Endothelial cell of umbilical vein (primary cell): ENCODE measurements around the gene STMND1. TPM values are rescaled to one million over a fixed set of nuclear protein-coding genes. Genes with fewer than 3 reads are reported as not detected.

Experiments used
- BruUV-seq: library from RNA; stranded (reverse); fragments of 400-500 nt; replicated peaks from 2 replicates; lab custom pipeline; 2021; lab: Mats Ljungman, UMichigan
- CTCF ChIA-PET: fragments of 300-600, 350-600 bp; sonication (Branson Sonifier 250); formaldehyde crosslinking; loops from one replicate; lab custom pipeline; 2021; ENCODE audit warnings: antibody characterized with exemption, inconsistent platforms; lab: Charles Lee
- POLR2A ChIA-PET: fragments of 300-600, 350-600 bp; sonication (Branson Sonifier 250); formaldehyde crosslinking; loops from one replicate; lab custom pipeline; 2021; ENCODE audit warnings: antibody characterized with exemption, inconsistent platforms; lab: Charles Lee
- DNase-seq: peaks from one replicate; pipeline ENCODE4 v3.0.0-alpha.2; 2011; ENCODE audit warnings: low read depth, low spot score
- FAIRE-seq: peaks from 2 replicates; lab custom pipeline; 2011; peaks lifted over from hg19 to GRCh38; lab: Jason Lieb, UNC
- H2AFZ ChIP-seq: 2 replicates; pipeline ENCODE4 v1.6.0; 2012; ENCODE audit warnings: low read depth, low read length, control low read depth, inconsistent platforms
- H3K27ac ChIP-seq: 2 replicates; pipeline ENCODE4 v1.5.1; 2011; ENCODE audit warnings: low read depth, mild to moderate bottlenecking, control low read depth, low read length, moderate library complexity; ENCODE audit not compliant: insufficient read depth
- H3K27me3 ChIP-seq, 2 experiments: 2 replicates each; pipeline versions ENCODE4 v1.6.0 to v1.6.1; 2011; ENCODE audit warnings: low read length in 2 of 2, mixed read lengths in 1 of 2; ENCODE audit not compliant: control insufficient read depth in 2 of 2, insufficient read depth in 2 of 2
- H3K36me3 ChIP-seq, 2 experiments: 2 replicates in 1 of 2; 3 replicates in 1 of 2; pipeline ENCODE4 v1.5.1; 2011; ENCODE audit warnings: low read length in 2 of 2, mild to moderate bottlenecking in 1 of 2, moderate library complexity in 1 of 2; ENCODE audit not compliant: control insufficient read depth in 2 of 2, insufficient read depth in 2 of 2; ENCODE audit errors: extremely low read depth in 1 of 2
- H3K4me1 ChIP-seq: 3 replicates; pipeline ENCODE4 v1.5.1; 2011; ENCODE audit warnings: mild to moderate bottlenecking, low read length; ENCODE audit not compliant: control insufficient read depth, insufficient read depth; ENCODE audit errors: extremely low read depth
- H3K4me2 ChIP-seq: 2 replicates; pipeline ENCODE4 v1.6.1; 2011; ENCODE audit warnings: low read length, control low read depth, mixed read lengths; ENCODE audit not compliant: insufficient read depth
- H3K4me3 ChIP-seq, 3 experiments: fragments of 200-600 bp in 1 of 3; sonication (generic), shearing (Covaris generic) in 1 of 3; replicated peaks in 1 of 3; 2 replicates each; pipeline ENCODE4 v1.5.1; 2011 to 2016; ENCODE audit warnings: control low read depth in 3 of 3, low read length in 3 of 3, mild to moderate bottlenecking in 2 of 3, inconsistent platforms in 1 of 3, low read depth in 1 of 3, moderate library complexity in 1 of 3; ENCODE audit not compliant: insufficient read depth in 1 of 3
- H3K79me2 ChIP-seq: 2 replicates; pipeline ENCODE4 v1.6.0; 2012; ENCODE audit warnings: low read length, inconsistent platforms; ENCODE audit not compliant: control insufficient read depth, insufficient read depth
- H3K9ac ChIP-seq: replicated peaks from 2 replicates; pipeline ENCODE3; 2011; ENCODE audit warnings: low read length, control low read depth; ENCODE audit not compliant: insufficient read depth; ENCODE audit errors: extremely low read depth
- H3K9me1 ChIP-seq: replicated peaks from 3 replicates; pipeline ENCODE4 v1.6.0; 2011; ENCODE audit warnings: mild to moderate bottlenecking, low read length; ENCODE audit not compliant: control insufficient read depth, insufficient read depth; ENCODE audit errors: extremely low read depth
- H3K9me3 ChIP-seq: replicated peaks from 2 replicates; pipeline ENCODE4 v1.5.1; 2012; ENCODE audit warnings: low read length, inconsistent platforms; ENCODE audit not compliant: control insufficient read depth, insufficient read depth
- H4K20me1 ChIP-seq: replicated peaks from 2 replicates; pipeline ENCODE3; 2011; ENCODE audit warnings: mild to moderate bottlenecking, low read length; ENCODE audit not compliant: control insufficient read depth, insufficient read depth; ENCODE audit errors: extremely low read depth
- EZH2 ChIP-seq: IDR thresholded peaks from 2 replicates; pipeline ENCODE4 v1.6.1; 2012; ENCODE audit warnings: borderline replicate concordance, low read depth, mild to moderate bottlenecking, moderate library complexity, low read length, inconsistent platforms; ENCODE audit not compliant: severe bottlenecking
- FOS ChIP-seq: IDR thresholded peaks from 2 replicates; pipeline ENCODE4 v1.6.1; 2011; ENCODE audit warnings: mild to moderate bottlenecking, low read length, moderate library complexity, borderline replicate concordance; ENCODE audit not compliant: insufficient read depth
- GATA2 ChIP-seq: IDR thresholded peaks from 2 replicates; pipeline ENCODE4 v1.7.0; 2011; ENCODE audit warnings: low read depth, mild to moderate bottlenecking, moderate library complexity, mixed read lengths, low read length; ENCODE audit not compliant: insufficient read length, insufficient read depth
- JUN ChIP-seq: IDR thresholded peaks from 2 replicates; pipeline ENCODE4 v1.6.1; 2011; ENCODE audit warnings: borderline replicate concordance, low read depth; ENCODE audit not compliant: insufficient read length, insufficient read depth
- MYC ChIP-seq: IDR thresholded peaks from one replicate; pipeline ENCODE4 v1.6.1; 2011; ENCODE audit warnings: mild to moderate bottlenecking, low read depth, low read length
- POLR2A ChIP-seq: IDR thresholded peaks from 2 replicates; pipeline ENCODE4 v1.6.1; 2012; ENCODE audit warnings: low read depth, mild to moderate bottlenecking, control low read depth, low read length
- POLR2AphosphoS5 ChIP-seq: IDR thresholded peaks from 2 replicates; pipeline ENCODE4 v1.6.1; 2012; ENCODE audit warnings: low read depth, mild to moderate bottlenecking, control low read depth, low read length, moderate library complexity; ENCODE audit not compliant: insufficient read depth
- dilution Hi-C: fragments of 300-500 bp; cut with MboI; formaldehyde crosslinking; loops from one replicate; pipeline ENCODE4 v1.15.0; 2019; ENCODE audit warnings: low sequenced_read_pairs; ENCODE audit not compliant: extremely low pct_ligation_motif_present
- intact Hi-C: fragments of 100-400 bp; cut with micrococcal nuclease; formaldehyde crosslinking; loops from one replicate; pipeline ENCODE4 v1.10.0; 2022
- polyA plus RNA-seq, 4 experiments: library from polyadenylated mRNA; depleted of rRNA in 3 of 4; stranded (reverse) in 3 of 4; unstranded in 1 of 4; fragments of >200 nt; gene quantifications; 2 replicates each; pipeline versions ENCODE4 v1.2.1 to v1.2.3, GENCODE V29; 2011 to 2012; ENCODE audit warnings: missing spikeins in 1 of 4
- total RNA-seq: library from RNA; stranded (reverse); gene quantifications from 2 replicates; pipeline ENCODE4 v1.2.3, GENCODE V29; 2021
- TF ChIP-seq, protein P1 (sequence below): IDR thresholded peaks from 2 replicates; pipeline ENCODE4 v1.6.1; 2011; ENCODE audit not compliant: insufficient read depth, insufficient read length
- TF ChIP-seq, protein P2 (sequence below), 2 donors: IDR thresholded peaks; 1 replicate in 1 of 2; 2 replicates in 1 of 2; pipeline ENCODE4 v1.5.1; 2011; ENCODE audit warnings: low read length in 2 of 2, mild to moderate bottlenecking in 2 of 2, moderate library complexity in 2 of 2, control low read depth in 1 of 2, inconsistent platforms in 1 of 2, low read depth in 1 of 2; ENCODE audit not compliant: insufficient read depth in 1 of 2; ENCODE audit errors: extremely low read depth in 1 of 2

Gene STMND1
- total and polyA plus RNA-seq, 2 donors (not counting 3 experiments of a cell fraction or from before 2014, with no cell fraction given), result not detected

DNA sequence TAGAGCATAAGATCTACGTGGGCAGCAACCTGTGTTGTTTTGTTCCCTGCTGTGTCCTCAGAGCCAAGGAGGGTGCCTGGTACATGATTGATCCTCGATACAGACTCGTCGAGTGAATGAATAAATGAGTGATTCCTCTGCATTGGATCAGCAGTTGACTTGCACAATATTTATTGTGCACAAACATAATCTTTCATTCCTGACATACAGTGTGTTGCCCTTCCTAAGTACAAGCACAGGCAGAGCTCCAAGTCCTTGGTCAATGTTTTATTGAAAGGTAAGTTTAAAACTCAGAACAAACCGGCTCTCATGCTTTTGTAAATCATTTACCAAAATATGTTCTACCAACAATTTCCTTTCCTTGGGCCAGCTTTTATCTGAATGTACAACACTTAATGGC lies 57.4 kb downstream of the STMND1 start:
- Histone ChIP-seq H3K4me2 (no peak overlapping the region), H3K36me3 (no peaks in the 10 kb centered on the region), H3K27me3 (peaks cover 3 to 18% of the 10 kb centered on the region in 2 experiments), H3K9ac (no peak overlapping the region), H3K9me3 (no peaks in the 10 kb centered on the region), H3K4me1 (no peaks in the 10 kb centered on the region), H3K4me3 (no peak overlapping the region), H3K27ac (no peak overlapping the region), H2AFZ (no peak overlapping the region), H4K20me1 (no peaks in the 10 kb centered on the region), H3K79me2 (no peaks in the 10 kb centered on the region), H3K9me1 (no peaks in the 10 kb centered on the region)
- DNase-seq (no peak), FAIRE-seq (no peak)
- BruUV-seq, result no TSS peak
- intact Hi-C loops, result loop anchor here (5.0 kb wide), 1 partner anchor 658 kb away; no protein-coding TSS in a partner anchor
- CTCF ChIA-PET, result interaction anchor here (7.2 kb wide), 1 partner anchor 425 kb away, joined by 45 read pairs; no protein-coding TSS in a partner anchor
- TF ChIP-seq JUN, result no peak
- TF ChIP-seq, protein P1, sequence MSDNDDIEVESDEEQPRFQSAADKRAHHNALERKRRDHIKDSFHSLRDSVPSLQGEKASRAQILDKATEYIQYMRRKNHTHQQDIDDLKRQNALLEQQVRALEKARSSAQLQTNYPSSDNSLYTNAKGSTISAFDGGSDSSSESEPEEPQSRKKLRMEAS, result no peak
- TF ChIP-seq, protein P2, sequence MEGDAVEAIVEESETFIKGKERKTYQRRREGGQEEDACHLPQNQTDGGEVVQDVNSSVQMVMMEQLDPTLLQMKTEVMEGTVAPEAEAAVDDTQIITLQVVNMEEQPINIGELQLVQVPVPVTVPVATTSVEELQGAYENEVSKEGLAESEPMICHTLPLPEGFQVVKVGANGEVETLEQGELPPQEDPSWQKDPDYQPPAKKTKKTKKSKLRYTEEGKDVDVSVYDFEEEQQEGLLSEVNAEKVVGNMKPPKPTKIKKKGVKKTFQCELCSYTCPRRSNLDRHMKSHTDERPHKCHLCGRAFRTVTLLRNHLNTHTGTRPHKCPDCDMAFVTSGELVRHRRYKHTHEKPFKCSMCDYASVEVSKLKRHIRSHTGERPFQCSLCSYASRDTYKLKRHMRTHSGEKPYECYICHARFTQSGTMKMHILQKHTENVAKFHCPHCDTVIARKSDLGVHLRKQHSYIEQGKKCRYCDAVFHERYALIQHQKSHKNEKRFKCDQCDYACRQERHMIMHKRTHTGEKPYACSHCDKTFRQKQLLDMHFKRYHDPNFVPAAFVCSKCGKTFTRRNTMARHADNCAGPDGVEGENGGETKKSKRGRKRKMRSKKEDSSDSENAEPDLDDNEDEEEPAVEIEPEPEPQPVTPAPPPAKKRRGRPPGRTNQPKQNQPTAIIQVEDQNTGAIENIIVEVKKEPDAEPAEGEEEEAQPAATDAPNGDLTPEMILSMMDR (IDR thresholded peaks at IDR 0.05; ENCODE audit: extremely low read depth in 1 of 2, insufficient read depth in 1 of 2, low read depth in 1 of 2, low read length in 2 of 2), result no peak
- dilution Hi-C loops, result no loop called here
- POLR2A ChIA-PET, result no interaction called here

DNA sequence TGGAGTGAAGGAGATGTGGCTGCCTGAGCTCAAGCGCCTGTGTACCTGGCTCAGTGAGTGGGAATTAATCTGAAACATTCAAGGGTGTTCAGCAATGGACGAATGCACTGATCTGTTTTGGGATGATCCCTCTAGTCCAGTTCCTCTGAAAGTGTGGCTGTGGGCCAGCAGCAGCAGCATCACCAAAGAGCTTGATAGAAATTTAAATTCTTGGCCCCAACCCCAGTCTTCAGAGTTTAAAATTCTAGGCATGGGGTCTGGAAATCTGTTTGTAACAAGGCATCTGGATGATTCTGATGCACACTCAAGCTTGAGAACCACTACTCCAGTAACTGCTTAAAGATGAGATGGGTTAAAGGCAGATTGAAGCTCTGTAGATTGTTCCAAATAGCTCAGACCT lies 59.2 kb downstream of the STMND1 start:
- H3K4me2 ChIP-seq, result no peak overlapping the region
- no TSS peak for BruUV-seq

More for the DNA sequence above, 59.2 kb downstream of the STMND1 start:
- Histone ChIP-seq H3K9ac (no peak overlapping the region), H3K79me2 (no peaks in the 10 kb centered on the region), H3K4me1 (no peaks in the 10 kb centered on the region), H3K36me3 (no peaks in the 10 kb centered on the region), H3K9me1 (no peaks in the 10 kb centered on the region), H4K20me1 (no peaks in the 10 kb centered on the region), H2AFZ (no peak overlapping the region), H3K9me3 (no peaks in the 10 kb centered on the region), H3K27ac (no peak overlapping the region), H3K4me3 (no peak overlapping the region), H3K27me3 (peaks cover 3 to 18% of the 10 kb centered on the region in 2 experiments)
- ChIA-PET CTCF (interaction anchor here (1.3 to 2.5 kb wide), 2 partner anchors 423 to 643 kb away, joined by 4 to 17 read pairs; no protein-coding TSS in a partner anchor), POLR2A (no interaction called here)
- intact Hi-C loops (no loop called here), dilution Hi-C loops (no loop called here)
- DNase-seq (no peak), FAIRE-seq (no peak)
- TF ChIP-seq POLR2A (no peak), EZH2 (no peak), GATA2 (no peak), JUN (no peak), POLR2AphosphoS5 (no peak), FOS (no peak), MYC (no peak)
- TF ChIP-seq, protein P2 (IDR thresholded peaks at IDR 0.05; ENCODE audit: extremely low read depth in 1 of 2, insufficient read depth in 1 of 2, low read depth in 1 of 2, low read length in 2 of 2), result no peak
- TF ChIP-seq, protein P1, result no peak
